ENCODE results near the gene CCDC106.

CCDC106 gene

GRCh38 chr19:55621673-55622231 is 26.3 kb upstream of the CCDC106 start:
- no peaks in the 10 kb centered on the region for H3K27me3 Mint-ChIP-seq
- H3K27ac Mint-ChIP-seq = no peak overlapping the region
- H3K36me3 Mint-ChIP-seq = peaks cover 17% of the 10 kb centered on the region
- no peaks in the 10 kb centered on the region for H3K9me3 Mint-ChIP-seq
- no peak overlapping the region for H3K4me3 Mint-ChIP-seq
- no peak for ATAC-seq
- peaks cover 17% of the 10 kb centered on the region for H3K4me1 Mint-ChIP-seq

- peak; percentile 29 for ATAC-seq
- Mint-ChIP-seq H3K27me3 (no peaks in the 10 kb centered on the region), H3K9me3 (no peaks in the 10 kb centered on the region), H3K4me3 (no peak overlapping the region), H3K36me3 (peaks cover 11% of the 10 kb centered on the region), H3K27ac (no peak overlapping the region), H3K4me1 (peaks cover 17% of the 10 kb centered on the region)
Measured at GRCh38 chr19:55622242-55622969, 25.6 kb upstream of the CCDC106 start.

- Mint-ChIP-seq H3K27me3 (no peaks in the 10 kb centered on the region), H3K36me3 (peaks cover 7% of the 10 kb centered on the region), H3K4me3 (no peak overlapping the region), H3K9me3 (no peaks in the 10 kb centered on the region), H3K27ac (no peak overlapping the region), H3K4me1 (peaks cover 17% of the 10 kb centered on the region)
- ATAC-seq = no peak
Measured at GRCh38 chr19:55623130-55623529, 24.9 kb upstream of the CCDC106 start.

GRCh38 chr19:55623561-55623960 is 24.5 kb upstream of the CCDC106 start:
- peak overlapping the region; percentile 95 for H3K4me3 Mint-ChIP-seq
- H3K27me3 Mint-ChIP-seq = no peaks in the 10 kb centered on the region
- H3K4me1 Mint-ChIP-seq = peaks cover 17% of the 10 kb centered on the region
- no peaks in the 10 kb centered on the region for H3K9me3 Mint-ChIP-seq
- no peak for ATAC-seq
- peak overlapping the region; percentile 94 for H3K27ac Mint-ChIP-seq
- H3K36me3 Mint-ChIP-seq = peaks cover 7% of the 10 kb centered on the region

GRCh38 chr19:55624109-55625003 is 23.7 kb upstream of the CCDC106 start, which contains the start of gene ZNF784:
TSS of gene ZNF784 (minus strand) at chr19:55624566. CDS start at chr19:55624561, 5 bp downstream.
- H3K27me3 Mint-ChIP-seq = no peaks in the 10 kb centered on the region
- peaks cover 17% of the 10 kb centered on the region for H3K4me1 Mint-ChIP-seq
- peak within 1 kb of the TSS; percentile 95 for H3K4me3 Mint-ChIP-seq
- peak; percentile 88 for ATAC-seq
- no peaks in the 10 kb centered on the region for H3K9me3 Mint-ChIP-seq
- H3K36me3 Mint-ChIP-seq = peaks cover 7% of the 10 kb centered on the region
- peak within 1 kb of the TSS; percentile 94 for H3K27ac Mint-ChIP-seq

- ATAC-seq = no peak
- Mint-ChIP-seq H3K9me3 (no peaks in the 10 kb centered on the region), H3K36me3 (peaks cover 7% of the 10 kb centered on the region), H3K4me3 (peak overlapping the region; percentile 95), H3K4me1 (peaks cover 17% of the 10 kb centered on the region), H3K27me3 (no peaks in the 10 kb centered on the region), H3K27ac (peak overlapping the region; percentile 94)
Measured at GRCh38 chr19:55625004-55625326, 23.0 kb upstream of the CCDC106 start.

GRCh38 chr19:55626350-55626749 is 21.7 kb upstream of the CCDC106 start:
- no peak for ATAC-seq
- H3K9me3 Mint-ChIP-seq = no peaks in the 10 kb centered on the region
- H3K4me3 Mint-ChIP-seq = no peak overlapping the region
- H3K4me1 Mint-ChIP-seq = peaks cover 19% of the 10 kb centered on the region
- no peaks in the 10 kb centered on the region for H3K27me3 Mint-ChIP-seq
- no peak overlapping the region for H3K27ac Mint-ChIP-seq
- no peaks in the 10 kb centered on the region for H3K36me3 Mint-ChIP-seq

GRCh38 chr19:55632463-55632834 is 15.6 kb upstream of the CCDC106 start:
- H3K4me3 Mint-ChIP-seq = no peak overlapping the region
- H3K4me1 Mint-ChIP-seq = peaks cover 44% of the 10 kb centered on the region
- H3K36me3 Mint-ChIP-seq = peaks cover 25% of the 10 kb centered on the region
- H3K27me3 Mint-ChIP-seq = no peaks in the 10 kb centered on the region
- peak overlapping the region; percentile 75 for H3K27ac Mint-ChIP-seq
- peak; percentile 68 for ATAC-seq
- H3K9me3 Mint-ChIP-seq = no peaks in the 10 kb centered on the region

GRCh38 chr19:55633861-55634260 is 14.2 kb upstream of the CCDC106 start:
- ATAC-seq = no peak
- H3K36me3 Mint-ChIP-seq = peaks cover 35% of the 10 kb centered on the region
- H3K27ac Mint-ChIP-seq = peak overlapping the region; percentile 100
- no peaks in the 10 kb centered on the region for H3K27me3 Mint-ChIP-seq
- H3K4me1 Mint-ChIP-seq = peaks cover 52% of the 10 kb centered on the region
- no peaks in the 10 kb centered on the region for H3K9me3 Mint-ChIP-seq
- H3K4me3 Mint-ChIP-seq = no peak overlapping the region

GRCh38 chr19:55635334-55635717 is 12.7 kb upstream of the CCDC106 start:
- Mint-ChIP-seq H3K4me1 (peaks cover 56% of the 10 kb centered on the region), H3K4me3 (peak overlapping the region; percentile 99), H3K27ac (peak overlapping the region; percentile 100), H3K27me3 (no peaks in the 10 kb centered on the region), H3K36me3 (peaks cover 38% of the 10 kb centered on the region), H3K9me3 (no peaks in the 10 kb centered on the region)
- ATAC-seq = peak; percentile 35

- no peaks in the 10 kb centered on the region for H3K9me3 Mint-ChIP-seq
- peaks cover 59% of the 10 kb centered on the region for H3K4me1 Mint-ChIP-seq
- peak overlapping the region; percentile 99 for H3K4me3 Mint-ChIP-seq
- H3K27me3 Mint-ChIP-seq = no peaks in the 10 kb centered on the region
- H3K36me3 Mint-ChIP-seq = peaks cover 38% of the 10 kb centered on the region
- no peak for ATAC-seq
- peak overlapping the region; percentile 100 for H3K27ac Mint-ChIP-seq
Measured at GRCh38 chr19:55635856-55636440, 12.1 kb upstream of the CCDC106 start.

- Mint-ChIP-seq H3K27ac (peak overlapping the region; percentile 100), H3K27me3 (no peaks in the 10 kb centered on the region), H3K36me3 (peaks cover 38% of the 10 kb centered on the region), H3K4me3 (peak overlapping the region; percentile 99), H3K9me3 (no peaks in the 10 kb centered on the region), H3K4me1 (peaks cover 60% of the 10 kb centered on the region)
- no peak for ATAC-seq
Measured at GRCh38 chr19:55636723-55637122, 11.3 kb upstream of the CCDC106 start.

GRCh38 chr19:55637534-55637933 is 10.5 kb upstream of the CCDC106 start:
- peaks cover 58% of the 10 kb centered on the region for H3K4me1 Mint-ChIP-seq
- peak overlapping the region; percentile 100 for H3K27ac Mint-ChIP-seq
- ATAC-seq = no peak

GRCh38 chr19:55638864-55639359 is 9.1 kb upstream of the CCDC106 start:
- H3K4me3 Mint-ChIP-seq = no peak overlapping the region
- peaks cover 44% of the 10 kb centered on the region for H3K36me3 Mint-ChIP-seq
- ATAC-seq = no peak
- peaks cover 66% of the 10 kb centered on the region for H3K4me1 Mint-ChIP-seq
- H3K9me3 Mint-ChIP-seq = no peaks in the 10 kb centered on the region
- no peak overlapping the region for H3K27ac Mint-ChIP-seq
- H3K27me3 Mint-ChIP-seq = no peaks in the 10 kb centered on the region

More at GRCh38 chr19:55637534-55637933, 10.5 kb upstream of the CCDC106 start:
- Mint-ChIP-seq H3K36me3 (peaks cover 38% of the 10 kb centered on the region), H3K9me3 (no peaks in the 10 kb centered on the region), H3K27me3 (no peaks in the 10 kb centered on the region), H3K4me3 (peak overlapping the region; percentile 3)

GRCh38 chr19:55640043-55640576 is 7.9 kb upstream of the CCDC106 start:
- H3K27ac Mint-ChIP-seq = peak overlapping the region; percentile 98
- peaks cover 73% of the 10 kb centered on the region for H3K4me1 Mint-ChIP-seq
- peaks cover 45% of the 10 kb centered on the region for H3K36me3 Mint-ChIP-seq
- H3K4me3 Mint-ChIP-seq = peak overlapping the region; percentile 72
- peak; percentile 6 for ATAC-seq
- no peaks in the 10 kb centered on the region for H3K9me3 Mint-ChIP-seq
- no peaks in the 10 kb centered on the region for H3K27me3 Mint-ChIP-seq

Data from stimulated activated memory B cell treated with anti-CD40 and anti-IgM and Interleukin-4, amounts not matched to agents 10 μg/mL and 1 μg/mL and 100 μg/mL, for 72 hours (primary cell).